Trophoblast cell (in vitro differentiated cells and primary cell): ENCODE data around the gene SLC32A1.
A peak's percentile ranks its signal among the peaks of the same experiment; 100 is the strongest.

Experiments used
- DNase-seq, 2 donors: peaks; one replicate each; pipeline ENCODE4 v3.0.0-alpha.2; 2016
- H2AFZ ChIP-seq: 2 replicates; pipeline ENCODE4 v1.6.1; 2013; ENCODE audit warnings: low read length, moderate library complexity, mild to moderate bottlenecking; ENCODE audit not compliant: insufficient read depth, poor library complexity
- H2AK5ac ChIP-seq: 2 replicates; pipeline ENCODE4 v1.6.1; 2013; ENCODE audit warnings: mild to moderate bottlenecking, low read length
- H2BK120ac ChIP-seq: 2 replicates; pipeline ENCODE4 v1.6.1; 2013; ENCODE audit warnings: low read length, mild to moderate bottlenecking, moderate library complexity; ENCODE audit not compliant: insufficient read depth, poor library complexity
- H2BK12ac ChIP-seq: 2 replicates; pipeline ENCODE4 v1.6.1; 2013; ENCODE audit warnings: mild to moderate bottlenecking, low read length, moderate library complexity
- H2BK5ac ChIP-seq: 2 replicates; pipeline ENCODE4 v1.6.1; 2013; ENCODE audit warnings: low read length, low read depth, moderate library complexity, mild to moderate bottlenecking; ENCODE audit not compliant: poor library complexity
- H3K14ac ChIP-seq: 2 replicates; pipeline ENCODE4 v1.6.1; 2013; ENCODE audit warnings: mild to moderate bottlenecking, low read length
- H3K18ac ChIP-seq: 2 replicates; pipeline ENCODE4 v1.6.1; 2013; ENCODE audit warnings: mild to moderate bottlenecking, low read length
- H3K23ac ChIP-seq: 2 replicates; pipeline ENCODE4 v1.6.1; 2013; ENCODE audit warnings: low read length
- H3K27ac ChIP-seq: 2 replicates; pipeline ENCODE4 v1.5.1; 2013; ENCODE audit warnings: low read depth, mild to moderate bottlenecking, inconsistent platforms, low read length, moderate library complexity
- H3K27me3 ChIP-seq: 2 replicates; pipeline ENCODE4 v1.6.1; 2013; ENCODE audit warnings: inconsistent platforms, mild to moderate bottlenecking, low read length, moderate library complexity; ENCODE audit not compliant: insufficient read depth
- H3K36me3 ChIP-seq, 2 experiments: 1 replicate in 1 of 2; 2 replicates in 1 of 2; pipeline ENCODE4 v1.6.1; 2013; ENCODE audit warnings: low read length in 2 of 2, mild to moderate bottlenecking in 2 of 2, moderate library complexity in 1 of 2; ENCODE audit not compliant: insufficient read depth in 2 of 2, control insufficient read depth in 1 of 2
- H3K4ac ChIP-seq: 2 replicates; pipeline ENCODE4 v1.6.1; 2013; ENCODE audit warnings: low read depth, mild to moderate bottlenecking, low read length, moderate library complexity
- H3K4me1 ChIP-seq, 2 experiments: 1 replicate in 1 of 2; 2 replicates in 1 of 2; pipeline ENCODE4 v1.6.1; 2013; ENCODE audit warnings: low read length in 2 of 2, mild to moderate bottlenecking in 2 of 2, moderate library complexity in 1 of 2; ENCODE audit not compliant: insufficient read depth in 2 of 2, control insufficient read depth in 1 of 2
- H3K4me2 ChIP-seq: 2 replicates; pipeline ENCODE4 v1.6.1; 2013; ENCODE audit warnings: inconsistent platforms, mild to moderate bottlenecking, low read length, moderate library complexity
- H3K4me3 ChIP-seq: 2 replicates; pipeline ENCODE4 v1.5.1; 2013; ENCODE audit warnings: mild to moderate bottlenecking, low read depth, low read length, inconsistent platforms
- H3K79me1 ChIP-seq: one replicate; pipeline ENCODE4 v1.6.1; 2013; ENCODE audit warnings: low read length
- H3K79me2 ChIP-seq: 2 replicates; pipeline ENCODE4 v1.6.1; 2013; ENCODE audit warnings: low read length, mild to moderate bottlenecking; ENCODE audit not compliant: control insufficient read depth, insufficient read depth, poor library complexity
- H3K9ac ChIP-seq: 2 replicates; pipeline ENCODE4 v1.6.1; 2013; ENCODE audit warnings: mild to moderate bottlenecking, low read length
- H3K9me3 ChIP-seq: 2 replicates; pipeline ENCODE4 v1.6.1; 2013; ENCODE audit warnings: low read depth, mild to moderate bottlenecking, control low read depth, inconsistent platforms, low read length; ENCODE audit not compliant: insufficient read depth
- H4K12ac ChIP-seq: 2 replicates; pipeline ENCODE4 v1.6.1; 2013; ENCODE audit warnings: low read depth, mild to moderate bottlenecking, low read length, moderate library complexity
- H4K8ac ChIP-seq: 2 replicates; pipeline ENCODE4 v1.6.1; 2013; ENCODE audit warnings: low read depth, mild to moderate bottlenecking, low read length, moderate library complexity
- H4K91ac ChIP-seq: one replicate; pipeline ENCODE4 v1.6.1; 2013; ENCODE audit warnings: low read depth, mild to moderate bottlenecking, low read length, moderate library complexity
- WGBS: extraction: QIAGEN DNeasy Blood & Tissue Kit; methylation state at CpG from one replicate; pipeline ENCODE4 v1.1.7; 2013; ENCODE audit warnings: missing lambda C conversion rate; ENCODE audit not compliant: insufficient read length, insufficient coverage; ENCODE audit errors: extremely low coverage; 5-methylcytosine and 5-hydroxymethylcytosine counted together

The SLC32A1 gene

GRCh38 chr20:38725931-38726803 lies 1.9 kb downstream of the SLC32A1 start:
- H3K23ac ChIP-seq, result no peak overlapping the region
- no peak overlapping the region for H4K8ac ChIP-seq
- no peak overlapping the region for H3K9ac ChIP-seq
- no peak overlapping the region for H3K4me2 ChIP-seq
- peaks cover 91% of the 10 kb centered on the region for H3K27me3 ChIP-seq
- H2BK5ac ChIP-seq, result no peak overlapping the region
- H3K36me3 ChIP-seq, result no peaks in the 10 kb centered on the region
- peaks cover 5 to 6% of the 10 kb centered on the region in 2 experiments for H3K4me1 ChIP-seq
- no peak overlapping the region for H4K91ac ChIP-seq
- H3K27ac ChIP-seq, result no peak overlapping the region
- H3K18ac ChIP-seq, result no peak overlapping the region
- no peak overlapping the region for H2BK12ac ChIP-seq
- H3K79me2 ChIP-seq, result no peaks in the 10 kb centered on the region
- H3K4ac ChIP-seq, result no peak overlapping the region
- no peak overlapping the region for H2BK120ac ChIP-seq
- no peak overlapping the region for H3K4me3 ChIP-seq
- no peak overlapping the region for H4K12ac ChIP-seq
- no peaks in the 10 kb centered on the region for H3K79me1 ChIP-seq
- peaks cover 24% of the 10 kb centered on the region for H3K9me3 ChIP-seq
- H3K14ac ChIP-seq, result no peak overlapping the region
- DNase-seq, result peak in 1 of 2 donors; percentile 17
- WGBS, result no CpG with 5 or more reads among the region's 53 CpGs
- no peak overlapping the region for H2AFZ ChIP-seq
- no peak overlapping the region for H2AK5ac ChIP-seq

GRCh38 chr20:38726804-38727606 lies 2.7 kb downstream of the SLC32A1 start:
- H3K27me3 ChIP-seq, result peaks cover 90% of the 10 kb centered on the region
- H3K79me2 ChIP-seq, result no peaks in the 10 kb centered on the region
- no peak overlapping the region for H3K23ac ChIP-seq
- peaks cover 8% of the 10 kb centered on the region in 2 experiments for H3K4me1 ChIP-seq
- H4K8ac ChIP-seq, result no peak overlapping the region
- H3K4ac ChIP-seq, result no peak overlapping the region
- peaks cover 24% of the 10 kb centered on the region for H3K9me3 ChIP-seq
- no peak overlapping the region for H3K27ac ChIP-seq
- H2AK5ac ChIP-seq, result no peak overlapping the region
- no peak overlapping the region for H3K18ac ChIP-seq
- WGBS, result no CpG with 5 or more reads among the region's 43 CpGs
- H3K14ac ChIP-seq, result no peak overlapping the region
- no peak overlapping the region for H3K9ac ChIP-seq
- no peak overlapping the region for H4K12ac ChIP-seq
- H2BK5ac ChIP-seq, result no peak overlapping the region
- no peak for DNase-seq
- H3K4me3 ChIP-seq, result no peak overlapping the region
- no peak overlapping the region for H4K91ac ChIP-seq
- peak overlapping the region; percentile 27 for H3K4me2 ChIP-seq
- no peak overlapping the region for H2BK12ac ChIP-seq
- H2AFZ ChIP-seq, result no peak overlapping the region
- no peaks in the 10 kb centered on the region for H3K36me3 ChIP-seq
- no peaks in the 10 kb centered on the region for H3K79me1 ChIP-seq
- no peak overlapping the region for H2BK120ac ChIP-seq

GRCh38 chr20:38727607-38728190 lies 3.4 kb downstream of the SLC32A1 start:
- Histone ChIP-seq H3K36me3 (no peaks in the 10 kb centered on the region), H3K23ac (peak overlapping the region; percentile 29), H2BK5ac (no peak overlapping the region), H4K8ac (no peak overlapping the region), H4K91ac (no peak overlapping the region), H3K14ac (no peak overlapping the region), H2BK120ac (no peak overlapping the region), H3K9me3 (peaks cover 24% of the 10 kb centered on the region), H3K4me2 (peak overlapping the region; percentile 27), H2BK12ac (no peak overlapping the region), H3K79me2 (no peaks in the 10 kb centered on the region), H3K18ac (no peak overlapping the region), H3K27me3 (peaks cover 83% of the 10 kb centered on the region), H3K4ac (no peak overlapping the region), H2AFZ (no peak overlapping the region), H4K12ac (no peak overlapping the region), H3K9ac (no peak overlapping the region), H3K79me1 (no peaks in the 10 kb centered on the region), H3K27ac (no peak overlapping the region), H2AK5ac (no peak overlapping the region), H3K4me1 (peaks cover 8% of the 10 kb centered on the region in 2 experiments), H3K4me3 (no peak overlapping the region)
- no CpG with 5 or more reads among the region's 46 CpGs for WGBS
- no peak for DNase-seq

GRCh38 chr20:38728191-38728781 lies 4.0 kb downstream of the SLC32A1 start:
- Histone ChIP-seq H3K4me1 (peaks cover 8% of the 10 kb centered on the region in 2 experiments), H3K9ac (no peak overlapping the region), H3K79me2 (no peaks in the 10 kb centered on the region), H3K79me1 (no peaks in the 10 kb centered on the region), H2BK5ac (no peak overlapping the region), H2BK12ac (no peak overlapping the region), H4K91ac (no peak overlapping the region), H3K4me3 (no peak overlapping the region), H3K14ac (no peak overlapping the region), H3K4ac (no peak overlapping the region), H3K18ac (no peak overlapping the region), H3K27ac (no peak overlapping the region), H2BK120ac (no peak overlapping the region), H3K9me3 (peaks cover 22% of the 10 kb centered on the region), H3K4me2 (no peak overlapping the region), H4K8ac (no peak overlapping the region), H2AK5ac (no peak overlapping the region), H4K12ac (no peak overlapping the region), H3K36me3 (no peaks in the 10 kb centered on the region), H3K23ac (no peak overlapping the region), H3K27me3 (peaks cover 77% of the 10 kb centered on the region), H2AFZ (no peak overlapping the region)
- no peak for DNase-seq
- WGBS, result no CpG with 5 or more reads among the region's 56 CpGs
